Stimulated activated CD4-positive, alpha-beta T cell treated with anti-CD3 and anti-CD28 coated beads, Interleukin-15, amount 100 ng/mL, for 1 hour (primary cell): ENCODE data around the gene GYS1.
A peak's percentile ranks its signal among the peaks of the same experiment; 100 is the strongest.

Experiments used
- DNase-seq, 2 donors: peaks; one replicate each; pipeline ENCODE4 v3.0.0-alpha.2; 2020; ENCODE audit warnings: low read depth in 1 of 2, low spot score in 1 of 2

GYS1 gene

GRCh38 chr19:48965040-48965805 lies 27.9 kb downstream of the GYS1 start, which contains the start of gene FTL:
TSS of gene FTL (plus strand) at chr19:48965309. CDS start at chr19:48965508, 199 bp downstream.
- DNase-seq, result peak; percentile 79 to 83

GRCh38 chr19:48964205-48965039 lies 28.7 kb downstream of the GYS1 start:
- DNase-seq, result no peak

DNA sequence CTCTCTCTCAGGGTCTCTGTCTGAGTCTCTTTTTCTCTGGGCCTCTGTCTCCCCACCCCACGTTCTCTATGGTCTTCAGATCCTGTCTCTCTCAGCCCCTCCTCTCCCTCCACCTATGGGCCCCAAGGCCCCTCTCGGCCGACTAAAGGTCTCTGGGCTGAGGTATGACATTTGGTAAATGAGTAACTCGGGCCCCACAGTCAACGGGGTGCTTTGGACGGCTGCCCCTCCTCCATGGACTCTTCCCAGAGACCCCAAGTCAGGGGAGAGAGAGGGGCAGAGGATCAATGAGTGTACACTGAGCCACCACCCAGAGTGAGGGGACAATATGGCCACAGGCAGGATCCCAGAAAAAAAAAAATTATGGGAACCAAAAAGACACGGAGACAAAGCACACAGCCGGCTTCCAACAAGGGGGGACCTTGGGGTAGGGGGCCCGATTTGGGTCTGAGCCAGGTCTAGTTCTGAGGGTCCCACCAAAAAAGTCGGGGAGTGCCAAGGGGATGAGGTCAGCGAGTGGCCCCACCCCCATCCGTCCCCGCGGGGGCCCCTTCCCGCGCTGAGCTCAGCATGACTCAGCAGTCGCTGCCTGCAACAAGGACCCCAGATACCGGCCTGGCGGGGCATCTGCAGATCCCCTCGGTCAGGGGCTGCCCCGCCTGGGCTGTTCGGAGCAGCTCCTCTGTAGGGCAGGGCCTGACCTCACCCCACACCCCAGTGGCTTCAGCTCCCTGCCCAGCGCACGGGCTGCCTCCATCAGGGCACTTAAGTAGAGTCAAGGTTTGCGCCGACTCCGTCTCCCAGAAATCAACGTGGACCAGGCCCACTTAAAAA lies 29.5 kb downstream of the GYS1 start:
- DNase-seq, result peak in 1 of 2 donors; percentile 50

- DNase-seq, result no peak
These were observed 30.3 kb downstream of the GYS1 start for GRCh38 chr19:48962849-48963165.

- DNase-seq, result peak in 1 of 2 donors; percentile 33
These were observed 30.9 kb downstream of the GYS1 start for GRCh38 chr19:48962029-48962848.

- DNase-seq, result no peak
These were observed 31.5 kb downstream of the GYS1 start for GRCh38 chr19:48961673-48962028.

GRCh38 chr19:48961051-48961649 lies 32.0 kb downstream of the GYS1 start:
- no peak for DNase-seq

- DNase-seq, result no peak
These were observed 33.5 kb downstream of the GYS1 start for GRCh38 chr19:48959341-48960239.

DNA sequence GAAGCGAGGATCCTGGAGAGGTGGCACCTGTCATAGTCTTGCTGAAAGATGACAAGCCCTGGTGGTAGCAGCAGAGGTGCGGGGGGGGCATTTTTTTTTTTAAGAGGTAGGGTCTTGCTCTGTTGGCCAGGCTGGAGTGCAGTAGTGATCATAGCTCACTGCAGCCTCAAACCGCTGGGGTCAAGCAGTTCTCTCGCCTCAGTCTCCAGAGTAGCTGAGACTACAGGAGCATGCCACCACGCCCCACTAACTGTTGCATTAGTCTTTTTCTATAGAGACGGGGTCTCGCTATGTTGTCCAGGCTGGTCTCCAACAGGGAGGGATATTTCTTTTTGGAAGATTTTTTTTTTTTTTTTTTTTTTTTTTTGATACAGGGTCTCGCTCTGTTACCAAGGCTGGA lies 35.1 kb downstream of the GYS1 start:
- DNase-seq, result no peak

- DNase-seq, result no peak
These were observed 37.7 kb downstream of the GYS1 start for GRCh38 chr19:48955308-48955958.

- peak; percentile 66 to 91 for DNase-seq
These were observed 38.4 kb downstream of the GYS1 start, which contains the start of gene BAX for GRCh38 chr19:48954595-48955307. TSS of gene BAX (plus strand) at chr19:48954875. CDS start at chr19:48954929, 54 bp downstream.

- no peak for DNase-seq
These were observed 39.0 kb downstream of the GYS1 start for GRCh38 chr19:48953990-48954594.

GRCh38 chr19:48953141-48953540 lies 40.0 kb downstream of the GYS1 start:
- no peak for DNase-seq

GRCh38 chr19:48950830-48951519 lies 42.1 kb downstream of the GYS1 start:
- no peak for DNase-seq

DNA sequence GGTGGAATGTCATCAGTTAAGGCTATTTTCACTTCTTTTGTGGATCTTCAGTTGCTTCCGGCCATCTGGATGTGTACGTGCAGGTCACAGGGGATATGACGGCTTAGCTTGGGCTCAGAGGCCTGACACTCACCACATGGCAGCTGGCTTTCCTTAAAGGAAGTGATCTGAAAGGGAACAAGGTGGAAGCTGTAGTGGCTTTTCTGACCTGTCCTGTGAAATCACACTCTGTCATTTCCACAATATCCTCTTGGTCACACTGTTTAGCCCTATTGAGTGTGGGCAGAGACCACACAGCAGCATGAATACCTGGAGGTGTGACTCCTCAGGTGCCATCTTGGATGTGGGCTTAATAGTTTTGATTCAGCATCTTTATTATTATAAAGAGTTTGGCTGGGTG lies 43.0 kb downstream of the GYS1 start:
- no peak for DNase-seq

GRCh38 chr19:48947258-48947542 lies 45.9 kb downstream of the GYS1 start:
- DNase-seq, result no peak
